HTR-8/SVneo (cell line): ENCODE results near the gene SCLT1.

Source experiments
- DNase-seq: peaks from one replicate; pipeline ENCODE4 v3.0.0; 2011; ENCODE audit warnings: low spot score, mixed read lengths; ENCODE audit not compliant: insufficient read length
- FAIRE-seq: peaks from 2 replicates; lab custom pipeline; 2011; peaks lifted over from hg19 to GRCh38; lab: Jason Lieb, UNC

The SCLT1 gene

DNA sequence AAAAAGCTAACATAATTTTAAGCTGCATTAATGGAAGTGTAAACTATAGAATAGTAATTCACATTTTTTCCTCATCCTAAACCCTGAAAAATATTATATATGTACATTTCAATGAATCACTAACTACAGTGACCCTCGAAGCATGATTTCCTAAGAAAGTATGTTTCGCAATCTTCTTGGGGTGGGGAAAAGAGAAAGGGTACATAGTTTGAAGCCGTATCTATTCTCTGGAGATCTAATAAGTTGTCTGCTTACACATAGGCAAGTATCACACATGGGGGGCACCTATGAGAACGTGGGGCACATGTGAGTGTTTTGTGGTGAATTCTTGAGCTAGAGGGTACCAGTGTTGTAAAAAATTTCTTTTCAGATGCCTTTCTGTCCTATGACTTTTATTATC lies 212.7 kb downstream of the SCLT1 start:
- DNase-seq = no peak
- FAIRE-seq = no peak

- FAIRE-seq (no peak), DNase-seq (no peak)
These were observed 213.4 kb downstream of the SCLT1 start for GRCh38 chr4:128879971-128880370.

GRCh38 chr4:128879283-128879682 lies 214.1 kb downstream of the SCLT1 start:
- no peak for FAIRE-seq
- no peak for DNase-seq

DNA sequence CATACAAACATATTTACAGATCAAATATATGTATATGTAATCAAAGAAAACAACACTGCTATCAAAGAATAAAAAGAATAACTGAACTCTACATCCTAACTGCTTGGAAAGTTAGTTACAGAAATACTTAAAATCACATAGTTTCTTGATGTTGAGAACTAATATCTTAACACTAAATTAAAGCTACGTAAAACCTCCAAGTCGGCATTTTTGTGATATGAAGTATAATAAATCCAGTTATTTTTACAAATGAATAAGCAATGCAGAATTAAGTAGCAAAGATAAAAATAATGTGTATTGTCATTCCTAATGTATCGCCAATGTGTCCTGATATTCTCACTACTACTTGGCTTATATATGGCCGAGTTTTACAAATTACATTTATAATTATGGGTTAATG lies 215.4 kb downstream of the SCLT1 start:
- FAIRE-seq = no peak
- DNase-seq = no peak

GRCh38 chr4:128876200-128876599 lies 217.1 kb downstream of the SCLT1 start:
- DNase-seq (no peak), FAIRE-seq (no peak)

DNA sequence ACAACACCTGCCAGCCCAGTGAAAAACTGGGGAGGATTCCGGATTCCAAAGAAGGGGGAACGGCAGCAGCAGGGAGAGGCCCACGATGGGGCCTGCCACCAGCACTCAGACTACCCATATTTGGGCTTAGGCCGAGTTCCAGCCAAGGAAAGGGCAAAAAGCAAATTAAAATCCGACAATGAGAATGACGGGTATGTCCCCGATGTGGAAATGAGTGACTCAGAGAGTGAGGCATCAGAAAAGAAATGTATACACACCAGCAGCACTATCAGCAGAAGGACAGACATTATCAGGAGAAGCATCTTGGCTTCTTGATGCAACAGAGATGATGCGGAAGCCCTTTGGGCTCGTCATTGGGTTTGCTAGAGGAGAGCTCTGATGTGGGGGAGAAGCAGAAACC lies 221.4 kb downstream of the SCLT1 start:
- FAIRE-seq = peak; percentile 88
- peak; percentile 41 for DNase-seq

DNA sequence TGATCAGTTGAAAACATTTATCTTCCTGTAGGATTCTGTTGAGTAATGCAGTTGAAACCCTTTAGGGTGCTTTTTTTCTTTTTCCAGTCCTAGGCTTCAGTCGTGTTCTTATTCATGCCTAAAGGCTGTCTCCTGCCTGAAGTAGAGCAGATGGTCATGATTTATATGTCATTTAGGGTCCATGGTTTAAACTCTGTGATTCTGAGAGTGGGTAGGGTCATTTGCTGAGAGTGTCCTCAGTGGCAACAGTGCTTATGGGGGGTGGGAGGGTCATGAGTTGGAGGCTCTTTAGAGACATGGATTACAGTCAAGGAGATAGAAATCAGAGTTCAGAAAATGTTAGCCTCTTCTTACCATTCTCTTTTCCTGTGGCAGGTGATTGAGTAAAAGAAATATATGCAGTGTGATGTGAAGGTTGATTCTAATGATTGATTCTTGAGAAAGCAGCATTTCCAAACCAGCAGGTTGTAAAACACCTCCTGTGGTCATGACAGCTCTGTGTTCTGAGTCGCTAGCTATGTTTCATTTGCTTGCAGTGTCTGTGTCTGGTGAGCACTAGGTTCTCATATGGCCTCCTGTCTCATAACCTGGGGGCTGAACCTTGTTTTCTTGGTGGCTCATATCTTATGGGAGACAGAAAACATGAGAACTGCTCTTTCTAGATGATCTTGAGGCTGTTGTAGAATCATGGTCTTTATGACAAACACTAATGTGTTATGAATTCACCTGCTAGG lies 223.4 kb downstream of the SCLT1 start:
- FAIRE-seq (peak; percentile 23), DNase-seq (no peak)

GRCh38 chr4:128868758-128869157 lies 224.6 kb downstream of the SCLT1 start:
- DNase-seq (no peak), FAIRE-seq (no peak)

DNA sequence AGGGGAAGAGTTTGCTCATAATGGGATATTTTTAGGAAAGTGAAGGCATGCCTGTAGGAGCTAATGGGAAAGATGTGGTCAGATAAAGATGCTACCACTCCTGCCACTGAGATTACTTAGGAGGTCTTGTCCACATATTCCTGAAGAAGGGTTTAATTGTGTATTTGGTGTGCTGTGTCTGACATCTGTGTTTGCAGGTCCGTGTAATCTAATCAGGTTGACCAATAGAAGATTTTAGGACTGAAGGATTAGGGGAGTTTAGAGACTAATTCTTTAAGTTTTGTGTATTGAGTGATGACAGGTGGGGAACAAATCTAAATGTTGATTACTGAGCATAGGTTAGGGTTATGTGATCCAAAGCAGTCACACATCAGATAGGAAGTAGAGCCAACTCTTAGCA lies 226.6 kb downstream of the SCLT1 start:
- no peak for FAIRE-seq
- DNase-seq = no peak

DNA sequence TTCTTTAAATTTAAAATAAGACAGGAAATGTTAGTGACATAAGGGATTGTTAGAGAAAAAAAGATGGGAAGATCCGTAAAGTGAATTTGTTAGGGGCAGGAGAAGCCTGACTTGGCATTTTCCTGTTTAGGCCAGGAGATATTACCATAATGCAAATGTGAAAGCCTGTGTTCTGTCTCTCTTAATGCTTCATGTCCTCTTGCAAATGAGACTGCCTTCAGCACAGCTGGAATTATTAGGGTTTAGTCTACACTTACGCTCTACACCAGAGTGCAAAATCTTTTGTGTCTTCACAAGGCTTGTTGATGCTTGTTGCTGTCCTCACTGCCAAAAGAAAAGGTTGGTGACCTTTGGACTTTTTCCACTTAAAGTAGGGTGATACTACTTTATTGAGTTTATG lies 227.1 kb downstream of the SCLT1 start:
- no peak for DNase-seq
- FAIRE-seq = no peak

GRCh38 chr4:128865132-128865531 lies 228.2 kb downstream of the SCLT1 start:
- DNase-seq (no peak), FAIRE-seq (no peak)

- DNase-seq (peak; percentile 72), FAIRE-seq (no peak)
These were observed 229.8 kb downstream of the SCLT1 start for GRCh38 chr4:128863312-128864075.

- DNase-seq = no peak
- peak; percentile 58 for FAIRE-seq
These were observed 230.6 kb downstream of the SCLT1 start for GRCh38 chr4:128862608-128863311.

- no peak for FAIRE-seq
- DNase-seq = no peak
These were observed 231.4 kb downstream of the SCLT1 start for GRCh38 chr4:128861856-128862518.

DNA sequence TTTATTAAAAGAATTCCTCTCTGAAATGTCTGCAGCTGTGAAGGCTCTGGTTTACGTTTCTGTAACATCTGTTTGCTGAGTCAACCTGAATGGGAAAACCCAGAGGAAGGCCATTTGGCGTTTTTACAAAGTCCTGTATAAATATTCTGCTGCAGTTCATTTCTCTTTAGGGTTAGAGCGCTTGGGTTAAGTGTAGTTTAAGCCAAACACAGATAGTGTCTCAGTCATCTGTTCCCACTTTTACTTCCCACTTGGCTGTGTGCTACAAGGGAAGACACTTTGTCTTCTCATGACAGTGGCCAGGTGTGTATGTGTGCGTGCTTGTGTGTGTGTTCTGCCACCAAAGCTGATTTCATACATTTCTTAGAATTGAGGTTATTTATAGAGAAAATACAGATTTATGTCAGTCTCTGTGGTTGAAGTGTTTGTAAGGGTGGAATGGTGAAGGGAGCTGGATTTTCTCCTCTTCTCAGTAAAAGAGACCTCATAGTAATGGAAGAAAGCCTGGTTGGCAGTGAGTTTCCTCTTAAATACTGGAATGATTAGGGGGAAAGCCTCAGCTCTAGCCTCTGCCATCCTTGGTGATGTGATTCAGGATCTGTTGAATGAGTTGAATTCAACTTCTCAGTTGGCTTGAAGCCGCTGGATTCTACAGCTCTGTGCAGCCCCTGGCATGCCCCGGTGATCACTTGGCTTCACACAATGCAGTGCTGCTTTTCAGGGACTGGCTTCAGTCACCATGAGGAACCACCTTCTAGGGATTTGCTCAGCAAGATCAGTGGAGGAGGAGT lies 233.3 kb downstream of the SCLT1 start:
- no peak for FAIRE-seq
- no peak for DNase-seq

DNA sequence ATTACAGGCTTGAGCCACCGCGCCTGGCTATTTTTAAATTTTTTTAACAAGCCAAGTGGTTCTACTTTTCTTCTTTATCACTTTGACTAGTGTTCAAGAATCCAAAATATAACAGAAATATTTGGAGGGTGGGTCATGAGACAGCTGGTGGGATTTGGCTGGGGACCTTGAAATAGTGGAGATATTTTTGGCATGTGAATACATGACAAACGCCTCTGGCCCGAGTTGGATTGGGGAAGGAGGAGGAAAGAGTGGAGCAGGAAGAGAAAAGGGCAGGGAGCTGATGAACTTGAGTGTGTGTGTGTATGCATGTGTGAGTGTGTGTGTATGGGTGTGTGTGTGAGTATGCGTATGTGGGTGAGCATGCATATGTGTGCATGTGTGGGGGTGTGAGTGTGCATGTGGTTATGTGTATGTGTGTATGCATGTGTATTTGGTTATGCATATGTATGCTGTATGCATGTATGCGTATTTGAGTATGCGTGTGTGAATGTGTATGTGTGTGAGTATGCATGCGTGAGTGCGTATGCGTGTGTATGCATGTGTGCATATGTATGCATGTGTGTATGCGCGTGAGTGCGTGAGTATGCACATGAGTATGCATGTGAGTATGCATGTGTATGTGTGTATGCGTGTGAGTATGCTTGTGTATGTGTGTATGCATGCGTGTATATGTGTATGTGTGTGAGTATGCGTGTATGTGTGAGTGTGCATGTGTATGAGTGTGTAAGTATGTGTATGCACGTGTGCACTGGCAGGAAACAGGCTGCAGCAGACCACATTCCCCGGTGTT lies 234.3 kb downstream of the SCLT1 start:
- FAIRE-seq (peak; percentile 97), DNase-seq (no peak)

DNA sequence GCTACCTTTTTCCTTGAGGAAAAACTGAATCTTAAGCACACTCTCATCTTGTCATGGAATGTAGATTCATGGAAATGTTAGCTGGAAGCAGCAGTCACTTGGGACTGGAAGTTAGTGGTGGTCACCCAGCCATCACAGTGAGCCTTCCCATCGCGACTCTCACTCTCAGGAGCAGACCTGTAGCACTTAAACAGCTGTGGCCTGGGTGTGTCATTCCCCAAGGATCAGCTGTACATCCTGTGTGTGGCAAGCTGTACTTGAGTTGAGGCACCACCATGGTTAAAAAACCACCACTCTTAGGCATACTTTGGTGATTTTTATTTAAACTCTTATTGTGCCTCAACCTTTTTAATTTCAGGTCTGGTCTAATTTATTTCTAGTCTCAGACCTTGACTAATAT lies 237.1 kb downstream of the SCLT1 start:
- DNase-seq = no peak
- no peak for FAIRE-seq

GRCh38 chr4:128855621-128856020 lies 237.7 kb downstream of the SCLT1 start:
- FAIRE-seq (no peak), DNase-seq (no peak)

- FAIRE-seq = no peak
- no peak for DNase-seq
These were observed 238.9 kb downstream of the SCLT1 start for GRCh38 chr4:128854433-128854832.
